GM19324 (cell line): Measurements from ENCODE around the gene FAM53A.
A peak's percentile ranks its signal among the peaks of the same experiment; 100 is the strongest.

Experiments used
- ATAC-seq: cut with Tn5 transposase; IDR thresholded peaks from one replicate; pipeline ENCODE4 v1.9.1; 2021; ENCODE audit warnings: mild to moderate bottlenecking, moderate library complexity; ENCODE audit not compliant: unreplicated experiment, low FRiP score

Gene FAM53A, protein sequence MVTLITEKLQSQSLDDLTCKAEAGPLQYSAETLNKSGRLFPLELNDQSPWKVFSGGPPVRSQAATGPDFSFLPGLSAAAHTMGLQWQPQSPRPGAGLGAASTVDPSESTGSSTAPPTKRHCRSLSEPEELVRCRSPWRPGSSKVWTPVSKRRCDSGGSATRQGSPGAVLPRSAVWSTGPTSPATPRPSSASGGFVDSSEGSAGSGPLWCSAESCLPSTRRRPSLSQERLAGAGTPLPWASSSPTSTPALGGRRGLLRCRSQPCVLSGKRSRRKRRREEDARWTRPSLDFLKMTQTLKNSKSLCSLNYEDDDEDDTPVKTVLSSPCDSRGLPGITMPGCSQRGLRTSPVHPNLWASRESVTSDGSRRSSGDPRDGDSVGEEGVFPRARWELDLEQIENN

GRCh38 chr4:1683736-1684505, at the start of gene FAM53A:
Gene FAM53A, minus strand, starts transcription at chr4:1684313. Its CDS starts 15,572 bp downstream, at chr4:1668741.
- ATAC-seq = peak; percentile 85

DNA sequence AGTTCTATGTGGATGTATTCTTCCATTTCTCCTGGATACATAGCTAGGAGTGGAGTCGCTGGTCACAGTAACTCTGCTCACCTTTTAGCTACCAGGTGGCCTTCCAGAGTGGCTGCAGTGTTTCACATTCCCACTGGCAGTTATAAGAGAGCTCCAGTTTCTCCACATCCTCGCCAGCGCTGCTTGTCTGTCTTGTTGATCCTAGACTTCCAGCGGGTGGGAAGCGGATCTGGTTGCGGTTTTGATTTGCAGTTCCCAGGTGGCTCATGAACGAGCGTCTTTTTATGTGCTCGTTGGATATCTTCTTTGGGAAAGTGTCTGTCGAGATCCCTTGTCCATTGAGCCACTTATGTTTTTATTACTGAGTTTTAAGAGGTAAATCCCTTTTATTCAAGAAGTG, 48.8 kb upstream of the FAM53A start:
- no peak for ATAC-seq

GRCh38 chr4:1731180-1731579, 47.1 kb upstream of the FAM53A start:
- no peak for ATAC-seq

DNA sequence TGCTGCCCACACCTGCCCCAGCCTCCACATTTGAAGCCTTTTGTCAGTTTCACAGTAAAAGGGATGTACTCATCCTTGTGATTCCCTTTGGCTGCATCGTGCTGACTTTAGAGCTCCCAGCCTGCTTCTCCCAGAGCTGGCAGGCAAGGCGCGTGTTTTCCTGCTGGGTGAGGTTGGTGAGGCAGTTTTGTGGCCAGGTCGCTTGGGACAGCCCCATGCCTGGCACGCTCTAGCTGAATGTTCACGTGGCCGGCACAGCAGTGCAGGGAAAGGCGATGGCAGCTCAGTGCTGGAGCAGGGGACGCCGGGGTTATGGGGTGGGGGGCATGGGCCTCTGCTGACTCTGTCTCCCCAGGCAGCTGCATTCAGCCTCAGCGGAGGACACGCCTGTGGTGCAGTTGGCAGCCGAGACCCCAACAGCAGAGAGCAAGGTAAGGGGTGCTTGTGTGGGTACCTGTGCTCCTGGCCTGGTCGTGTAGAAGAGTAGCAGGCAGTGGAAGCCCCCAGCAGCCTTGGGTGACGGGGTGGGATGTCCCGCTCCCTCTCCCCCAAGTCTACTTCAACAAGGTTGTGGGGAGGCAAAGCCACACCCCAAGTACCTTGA, 46.5 kb upstream of the FAM53A start:
- ATAC-seq = no peak

- ATAC-seq = no peak
Measured at GRCh38 chr4:1728061-1728980, 44.2 kb upstream of the FAM53A start.

GRCh38 chr4:1727117-1728031, 43.3 kb upstream of the FAM53A start:
- ATAC-seq = no peak

DNA sequence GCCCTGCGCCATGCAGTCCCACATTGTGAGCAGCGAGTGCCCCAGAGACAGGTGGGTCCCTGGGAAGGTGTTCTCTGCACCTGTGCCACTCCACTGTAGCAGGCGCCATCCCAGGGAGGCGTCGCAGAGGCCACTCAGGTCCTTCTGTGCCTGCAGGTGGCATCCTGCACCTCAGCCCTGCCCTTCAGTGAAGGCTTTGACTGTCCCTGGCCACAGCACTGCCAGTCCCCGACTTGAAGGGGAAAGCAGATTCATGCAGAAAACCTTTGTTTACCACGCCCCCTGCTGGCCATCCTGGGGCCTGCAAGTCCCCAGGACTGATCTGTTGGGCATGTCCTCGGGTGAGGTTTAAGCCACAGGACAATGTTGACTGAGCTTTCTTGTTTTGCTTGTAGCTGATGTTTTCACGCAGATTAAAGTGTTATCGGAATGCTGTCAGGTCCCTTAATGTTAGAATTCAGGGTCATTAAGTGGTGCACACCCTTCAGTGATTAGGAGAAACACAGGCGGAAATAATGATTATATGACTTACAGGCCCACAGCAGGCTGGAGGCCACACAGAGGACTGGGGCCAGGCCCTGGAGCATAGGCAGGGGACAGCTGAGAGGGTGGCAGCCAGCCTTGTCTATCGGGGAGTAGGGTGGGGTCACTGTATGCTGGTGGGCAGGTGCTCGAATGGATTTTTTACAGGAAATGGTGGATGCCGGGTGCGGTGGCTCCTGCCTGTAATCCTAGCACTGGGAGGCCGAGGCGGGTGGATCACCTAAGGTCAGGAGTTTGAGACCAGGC, 42.2 kb upstream of the FAM53A start:
- ATAC-seq = no peak

DNA sequence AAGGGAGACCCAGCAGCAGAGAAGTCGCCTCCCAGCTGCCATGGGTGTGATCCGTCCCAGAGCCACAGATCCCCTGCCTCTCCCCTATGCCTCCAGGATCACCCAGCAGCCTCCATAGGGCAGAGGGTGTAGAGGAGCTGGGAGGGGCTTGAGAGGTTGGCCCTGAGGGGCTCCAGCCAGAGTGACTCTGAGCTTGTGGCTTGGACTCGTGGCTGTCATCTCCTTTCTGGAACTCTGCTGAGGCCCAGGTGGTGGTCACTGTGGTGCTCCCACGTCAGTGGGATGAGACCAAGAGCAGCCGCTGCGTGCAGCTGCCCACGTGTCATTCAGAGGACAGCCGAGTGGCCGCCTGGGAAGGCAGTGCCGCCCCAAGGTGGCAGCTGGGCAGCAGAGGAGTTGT, 41.4 kb upstream of the FAM53A start:
- no peak for ATAC-seq

GRCh38 chr4:1723131-1723801, 39.2 kb upstream of the FAM53A start:
- ATAC-seq = no peak

GRCh38 chr4:1722551-1723118, 38.5 kb upstream of the FAM53A start:
- ATAC-seq = no peak

- no peak for ATAC-seq
Measured at GRCh38 chr4:1721666-1722550, 37.8 kb upstream of the FAM53A start.

DNA sequence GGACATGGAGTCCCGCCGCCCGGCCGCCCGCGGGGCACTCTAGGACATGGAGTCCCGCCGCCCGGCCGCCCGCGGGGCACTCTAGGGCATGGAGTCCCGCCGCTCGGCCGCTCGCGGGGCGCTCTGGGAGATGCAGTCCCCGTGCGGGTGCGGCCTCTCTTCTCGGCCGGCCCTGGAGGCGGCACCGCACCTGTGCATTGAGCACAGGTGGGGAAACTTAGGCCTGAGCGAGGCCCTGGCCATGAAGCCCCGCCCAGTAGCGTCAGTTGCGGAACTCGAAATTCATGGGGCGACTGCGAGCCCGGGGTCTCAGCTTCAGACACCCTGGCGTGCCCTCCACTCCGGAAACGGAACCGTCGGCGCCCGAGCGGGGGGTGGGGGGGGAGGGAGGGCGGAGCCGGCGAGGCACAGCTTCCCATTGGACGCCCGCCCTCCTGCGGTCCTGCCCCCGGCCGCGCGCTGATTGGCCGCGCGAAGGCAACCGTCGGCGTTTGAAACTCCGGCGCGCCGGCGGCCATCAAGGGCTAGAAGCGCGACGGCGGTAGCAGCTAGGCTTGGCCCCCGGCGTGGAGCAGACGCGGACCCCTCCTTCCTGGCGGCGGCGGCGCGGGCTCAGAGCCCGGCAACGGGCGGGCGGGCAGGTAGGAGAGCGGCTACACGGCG, 37.0 kb upstream of the FAM53A start, which contains the start of the genes TACC3 and TMEM129:
TACC3 (plus strand) TSS at position 519 of the 663 bp plus-strand sequence. CDS start 1,901 bp downstream, outside the sequence.
TMEM129 (minus strand) TSS at position 321 of the 663 bp plus-strand sequence. CDS start 486 bp downstream, outside the sequence.
- peak; percentile 86 for ATAC-seq

GRCh38 chr4:1720163-1720983, 36.3 kb upstream of the FAM53A start:
- peak; percentile 15 for ATAC-seq

DNA sequence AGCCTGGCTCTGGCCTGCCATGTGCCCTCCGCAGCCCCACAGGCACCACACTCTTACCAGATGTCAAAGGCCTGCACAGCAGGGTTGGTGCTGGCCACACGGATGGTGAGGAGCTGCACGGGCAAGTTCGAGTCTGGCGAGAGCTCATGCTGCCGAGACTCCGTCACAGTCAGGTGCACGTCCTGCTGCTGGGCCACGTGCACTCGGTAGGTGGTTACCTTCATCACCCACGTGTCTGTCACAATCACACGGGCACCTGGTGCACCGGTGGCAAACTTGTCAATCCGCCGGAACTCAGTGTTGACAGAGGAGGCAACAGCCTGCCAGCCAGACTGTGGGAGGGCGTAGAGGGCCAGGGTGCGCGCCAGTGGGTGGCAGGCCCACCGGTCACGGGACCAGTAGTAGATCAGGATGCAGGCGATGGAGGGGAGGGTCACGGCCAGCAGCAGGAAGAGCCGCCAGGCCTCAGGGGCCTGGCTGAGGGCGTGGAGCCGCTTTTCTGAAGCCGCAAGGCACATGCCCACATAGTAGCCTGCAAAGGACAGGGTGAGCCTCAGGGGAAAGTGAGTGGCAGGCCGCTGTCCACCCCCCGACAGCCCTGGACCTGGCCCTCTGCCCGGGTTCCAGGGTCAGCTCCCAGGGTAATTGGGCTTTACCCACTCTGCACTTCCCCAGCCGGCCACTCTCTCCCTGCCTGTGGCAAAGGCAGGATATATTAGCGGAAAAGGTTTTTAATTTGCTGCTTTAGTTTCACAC, 34.2 kb upstream of the FAM53A start:
- no peak for ATAC-seq
